Measurements from ENCODE around the gene ARHGEF38.

The ARHGEF38 gene, protein sequence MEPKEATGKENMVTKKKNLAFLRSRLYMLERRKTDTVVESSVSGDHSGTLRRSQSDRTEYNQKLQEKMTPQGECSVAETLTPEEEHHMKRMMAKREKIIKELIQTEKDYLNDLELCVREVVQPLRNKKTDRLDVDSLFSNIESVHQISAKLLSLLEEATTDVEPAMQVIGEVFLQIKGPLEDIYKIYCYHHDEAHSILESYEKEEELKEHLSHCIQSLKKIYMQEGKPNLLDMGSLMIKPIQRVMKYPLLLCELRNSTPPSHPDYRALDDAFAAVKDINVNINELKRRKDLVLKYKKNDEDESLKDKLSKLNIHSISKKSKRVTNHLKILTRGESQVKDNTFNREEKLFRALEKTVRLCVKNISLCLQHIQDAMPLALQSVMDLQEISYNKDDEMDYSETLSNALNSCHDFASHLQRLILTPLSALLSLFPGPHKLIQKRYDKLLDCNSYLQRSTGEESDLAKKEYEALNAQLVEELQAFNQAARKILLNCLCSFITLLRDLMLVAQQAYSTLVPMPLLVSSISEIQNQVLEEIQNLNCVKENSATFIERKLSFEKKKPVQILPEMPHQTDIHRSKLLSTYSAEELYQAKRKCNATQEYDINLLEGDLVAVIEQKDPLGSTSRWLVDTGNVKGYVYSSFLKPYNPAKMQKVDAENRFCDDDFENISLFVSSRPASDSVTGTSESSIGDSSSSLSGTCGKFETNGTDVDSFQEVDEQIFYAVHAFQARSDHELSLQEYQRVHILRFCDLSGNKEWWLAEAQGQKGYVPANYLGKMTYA
- total RNA-seq = 0 reads per million in 2 experiments

DNA sequence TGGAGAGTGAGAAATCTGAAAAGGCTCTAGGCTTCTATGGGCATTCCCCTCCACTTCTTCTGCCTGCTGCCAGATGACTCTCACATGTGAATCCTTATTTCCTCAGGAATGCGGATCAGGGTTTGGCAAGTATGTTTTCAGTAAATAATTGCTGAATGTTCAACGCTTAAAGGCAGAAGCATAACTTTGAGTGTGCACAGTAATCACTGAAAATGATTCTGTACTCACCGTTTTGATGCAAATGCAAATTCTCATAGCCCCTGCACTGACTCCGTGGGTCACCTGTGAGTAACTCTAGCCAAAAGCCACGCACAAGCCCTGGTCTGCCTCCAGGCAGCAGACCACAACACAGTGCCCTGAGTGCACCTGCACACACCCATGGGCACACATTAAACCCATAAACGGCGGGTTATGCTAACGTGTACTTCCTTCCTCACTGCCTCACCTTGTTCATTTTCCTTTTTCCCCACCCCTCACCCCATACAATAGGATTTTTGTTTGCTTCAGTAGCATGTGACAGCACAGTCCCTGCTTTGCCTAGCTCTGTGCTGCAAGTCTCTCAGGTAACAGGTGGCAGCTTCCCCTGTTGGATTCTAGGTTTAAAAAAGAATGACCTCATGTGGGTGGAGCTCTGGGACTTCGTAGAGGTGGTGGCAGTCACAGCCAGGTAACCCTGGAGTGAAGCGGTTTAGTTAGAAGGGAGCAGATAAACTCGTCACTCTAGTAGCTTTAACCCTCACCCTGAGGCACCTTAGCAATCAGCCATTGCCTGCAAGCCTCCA is at the start of gene ARHGEF38:
ARHGEF38 (plus strand) TSS at position 656 of the 782 bp plus-strand sequence. CDS start 146 bp downstream, outside the sequence.
- DNase-seq (ENCODE audit: low read depth) = no peak

DNA sequence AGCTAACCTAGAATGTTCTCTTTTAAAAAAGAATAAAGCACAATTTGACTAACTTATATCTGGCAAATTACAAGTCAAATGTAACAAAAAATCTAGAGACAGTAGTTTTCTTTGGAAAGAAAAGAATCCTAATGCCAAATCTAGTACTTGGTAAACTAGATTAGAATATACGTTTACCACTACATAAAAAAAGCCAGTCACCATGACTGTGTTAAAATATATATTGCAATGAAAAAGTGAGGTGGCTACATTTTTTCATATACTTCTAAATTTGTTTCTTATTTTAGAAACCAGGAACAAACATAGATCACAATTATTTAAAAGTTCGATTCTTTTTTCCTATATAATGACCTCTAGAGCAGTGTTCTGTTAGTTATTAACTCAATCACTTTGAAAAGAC is 48.9 kb upstream of the ARHGEF38 start:
- DNase-seq (ENCODE audit: low read depth) = no peak

DNA sequence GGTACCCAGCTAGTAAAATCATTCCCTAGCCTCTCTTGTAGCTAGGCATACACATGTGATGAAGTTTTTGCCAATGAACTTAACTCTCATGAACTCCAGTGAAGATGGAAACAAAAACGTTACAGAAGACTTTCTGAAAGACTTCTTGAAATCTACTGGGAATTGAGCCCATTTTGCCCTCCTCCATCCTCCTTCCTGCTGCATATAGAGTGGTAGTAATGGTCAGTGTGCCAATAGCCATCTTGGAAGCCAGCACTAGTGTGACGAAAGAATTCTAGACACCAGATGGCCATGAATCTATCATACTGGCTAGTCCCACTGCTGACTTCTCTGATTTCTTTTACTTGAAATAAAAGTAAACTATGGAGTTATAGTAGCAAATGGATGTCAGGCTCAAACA is 47.7 kb upstream of the ARHGEF38 start:
- DNase-seq (ENCODE audit: low read depth) = no peak

DNA sequence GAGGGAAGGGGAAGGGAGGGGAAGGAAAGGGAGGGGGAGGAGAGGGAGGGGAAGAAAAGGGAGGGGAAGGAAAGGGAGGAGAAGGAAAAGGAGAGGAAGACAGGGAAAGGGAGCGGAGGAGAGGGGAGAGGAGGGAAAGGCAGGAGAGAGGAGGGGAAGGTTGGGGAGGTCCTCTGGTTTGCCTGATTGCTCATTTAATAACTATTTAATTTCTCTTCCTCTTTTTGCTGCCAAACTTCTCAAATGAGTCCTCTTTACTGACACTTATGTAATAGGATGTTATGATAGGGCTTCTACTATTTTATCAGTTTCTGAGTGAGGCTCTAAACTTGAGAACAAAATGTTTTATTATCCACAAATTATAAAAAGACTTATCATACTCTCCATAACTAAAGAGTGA is 43.1 kb upstream of the ARHGEF38 start:
- no peak for DNase-seq (ENCODE audit: low read depth)

DNA sequence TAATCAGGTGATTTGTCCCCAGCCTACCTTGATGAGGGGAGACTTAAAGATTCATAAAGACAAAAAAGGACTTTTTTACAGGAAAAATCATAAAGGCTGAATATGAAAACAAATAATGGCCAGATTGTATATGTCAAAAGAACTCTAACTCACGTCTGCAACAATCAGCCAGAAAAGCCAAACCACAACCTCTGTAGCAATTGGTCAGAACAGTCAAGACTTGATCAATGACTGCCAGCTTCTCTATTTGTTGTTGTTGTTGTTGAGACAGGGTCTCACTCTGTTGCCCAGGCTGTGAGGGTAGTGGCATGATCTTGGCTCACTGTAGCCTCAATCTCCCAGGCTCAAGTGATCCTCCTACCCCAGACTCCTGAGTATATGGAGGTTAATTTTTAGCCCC is 42.7 kb upstream of the ARHGEF38 start:
- no peak for DNase-seq (ENCODE audit: low read depth)

DNA sequence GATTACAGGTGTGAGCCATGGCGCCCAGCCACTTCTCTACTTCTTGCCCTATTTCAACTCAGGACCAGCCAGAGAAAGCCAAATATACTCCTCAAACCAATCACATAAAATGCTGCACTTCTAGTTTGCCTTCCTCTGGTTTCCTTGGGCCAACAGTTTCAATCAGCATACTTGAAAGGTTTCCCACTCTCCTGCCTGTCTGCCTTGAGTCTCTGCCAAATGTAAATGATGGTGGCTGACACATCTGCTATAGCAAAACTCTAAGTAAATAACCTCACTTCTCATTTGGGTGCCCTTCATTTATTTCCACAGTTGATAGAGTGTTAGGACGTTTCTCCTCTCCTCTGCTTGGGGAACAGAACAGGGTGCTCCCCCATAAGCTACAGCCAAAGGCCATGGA is 42.2 kb upstream of the ARHGEF38 start:
- DNase-seq (ENCODE audit: low read depth) = no peak

DNA sequence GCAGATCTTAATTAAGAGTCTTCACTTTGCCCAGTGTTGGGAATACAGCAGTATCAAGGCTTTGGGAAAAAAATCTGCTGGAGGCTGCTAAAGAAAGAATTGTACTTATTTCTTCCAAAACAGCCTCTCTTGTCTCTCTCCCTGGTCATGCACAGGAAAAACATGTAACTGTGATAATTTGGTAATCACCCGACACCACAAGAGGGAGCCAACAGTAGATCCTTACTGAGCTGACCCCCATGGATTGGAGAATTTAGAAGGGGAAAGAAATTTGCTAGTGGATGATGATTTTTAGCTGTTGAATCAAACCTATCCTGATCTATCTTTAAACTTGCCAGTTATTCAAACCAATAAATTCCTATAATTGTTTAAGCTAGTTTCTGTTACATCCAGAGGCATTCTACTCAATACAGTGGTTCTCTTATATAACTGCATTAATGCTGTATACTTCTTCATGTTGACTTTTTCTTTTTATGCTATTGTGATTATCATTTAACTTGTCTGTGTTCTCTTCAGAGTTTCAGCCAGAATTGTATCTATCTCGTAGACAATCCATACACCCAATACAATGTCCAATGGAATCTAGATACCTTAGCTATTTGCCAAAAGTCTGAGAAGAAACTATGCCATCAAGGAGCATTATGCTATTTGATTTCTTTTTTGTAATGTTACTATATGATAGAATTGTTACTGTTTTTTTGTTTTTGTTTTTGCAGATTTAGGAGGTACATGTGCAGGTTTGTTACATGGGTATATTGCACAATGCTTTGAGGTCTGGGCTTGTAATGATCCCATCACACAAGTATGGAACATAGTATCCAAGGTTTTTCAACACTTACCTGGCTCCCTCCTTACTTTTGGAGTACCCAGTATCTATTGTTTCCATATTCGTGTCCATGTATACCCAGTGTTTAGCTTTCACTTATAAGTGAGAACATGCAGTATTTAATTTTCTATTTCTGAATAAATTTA is 31.3 kb upstream of the ARHGEF38 start:
- DNase-seq (ENCODE audit: low read depth) = no peak

DNA sequence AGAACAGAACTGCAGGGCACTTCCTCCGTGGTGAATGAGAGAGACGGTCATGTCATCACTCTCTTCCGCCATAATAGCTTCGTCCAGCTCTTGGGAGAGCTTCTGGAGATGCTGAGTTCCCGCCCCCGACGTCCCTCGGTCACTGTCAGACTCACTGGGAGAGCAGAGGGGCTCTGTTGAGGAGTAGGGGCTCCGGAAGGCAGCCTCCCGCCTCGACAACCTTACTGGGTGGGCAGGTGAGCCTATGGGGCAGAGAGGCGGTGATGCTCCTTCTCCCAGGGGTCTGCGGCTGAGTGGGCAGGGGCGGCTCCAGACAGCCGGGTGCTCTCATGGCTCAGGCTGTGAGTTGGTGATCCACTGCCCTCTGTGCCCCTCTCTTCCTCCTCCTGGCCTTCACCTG is 25.8 kb upstream of the ARHGEF38 start:
- no peak for DNase-seq (ENCODE audit: low read depth)

DNA sequence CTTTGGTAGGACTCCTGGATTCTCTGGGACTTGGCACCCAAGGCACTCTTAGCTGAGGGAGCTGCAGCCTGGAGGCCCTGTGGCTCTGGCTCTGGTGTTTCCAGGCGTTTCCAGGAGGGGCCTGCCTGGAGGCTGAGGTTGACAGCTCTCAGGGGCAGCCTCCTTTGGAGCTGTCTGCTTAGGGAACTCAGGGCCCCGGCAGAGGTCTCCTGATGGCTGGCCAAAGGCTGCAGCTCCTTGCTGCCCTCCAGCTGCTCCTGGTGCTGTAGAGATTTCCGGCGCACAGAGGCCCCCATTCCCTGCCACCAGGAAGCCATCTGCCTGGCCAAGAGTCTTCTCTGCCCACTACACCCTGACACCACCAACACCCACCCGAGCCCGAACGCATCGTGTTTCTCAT is 25.3 kb upstream of the ARHGEF38 start:
- DNase-seq (ENCODE audit: low read depth) = no peak

DNA sequence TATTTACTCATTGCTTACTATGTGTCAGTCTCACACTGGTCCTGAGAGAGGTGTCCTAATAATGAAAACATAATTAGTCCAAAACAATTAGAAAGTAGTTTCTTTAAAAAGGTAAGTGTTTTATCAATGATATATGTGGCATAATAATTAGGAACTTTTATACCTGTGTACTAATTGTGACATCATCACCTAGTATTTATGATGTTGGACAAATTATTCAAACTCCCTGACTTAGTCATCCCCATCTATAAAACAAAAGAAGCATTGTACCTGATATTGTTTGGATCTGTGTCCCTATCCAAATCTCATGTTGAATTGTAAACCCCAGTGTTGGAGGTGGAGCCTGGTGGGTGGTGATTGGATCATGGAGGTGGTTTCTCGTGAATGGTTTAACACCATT is 15.8 kb upstream of the ARHGEF38 start:
- DNase-seq (ENCODE audit: low read depth) = no peak

DNA sequence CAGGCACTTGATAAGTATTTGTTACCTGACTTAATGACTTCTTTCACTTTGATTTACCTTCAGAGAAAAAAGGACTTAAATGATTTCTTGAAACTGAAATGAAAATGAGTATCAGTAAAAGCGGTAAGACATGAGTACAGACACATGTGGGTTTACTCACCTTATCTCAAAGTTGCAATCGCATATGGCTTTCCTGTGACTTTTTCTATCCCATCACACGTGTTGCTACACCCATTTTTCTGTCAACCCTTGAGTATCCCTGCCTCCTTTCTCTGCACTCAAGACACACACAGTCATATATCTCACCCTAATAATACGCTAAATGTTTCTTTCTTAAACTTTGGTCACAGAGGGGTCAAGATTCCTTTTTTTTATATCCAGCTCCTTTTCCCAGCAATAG is 11.0 kb upstream of the ARHGEF38 start:
- DNase-seq (ENCODE audit: low read depth) = no peak

DNA sequence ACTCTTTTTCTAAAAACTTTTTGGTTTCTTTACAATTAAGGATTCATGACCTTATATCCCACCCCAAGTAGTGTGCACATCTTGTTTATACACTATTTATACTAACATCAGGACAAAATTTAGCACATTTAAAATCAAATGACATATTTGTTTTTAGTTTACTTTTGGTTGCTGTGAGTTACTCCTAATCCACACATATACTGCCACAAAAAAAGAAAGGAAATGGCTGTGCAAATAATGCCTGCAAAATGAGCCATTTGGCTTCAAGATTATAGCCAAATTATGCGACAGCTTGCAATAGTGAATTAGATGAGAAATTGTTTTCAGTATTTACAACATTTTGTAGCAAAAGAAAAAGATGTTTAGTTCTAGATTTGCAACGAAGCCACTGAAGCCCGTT is 10.4 kb upstream of the ARHGEF38 start:
- no peak for DNase-seq (ENCODE audit: low read depth)

DNA sequence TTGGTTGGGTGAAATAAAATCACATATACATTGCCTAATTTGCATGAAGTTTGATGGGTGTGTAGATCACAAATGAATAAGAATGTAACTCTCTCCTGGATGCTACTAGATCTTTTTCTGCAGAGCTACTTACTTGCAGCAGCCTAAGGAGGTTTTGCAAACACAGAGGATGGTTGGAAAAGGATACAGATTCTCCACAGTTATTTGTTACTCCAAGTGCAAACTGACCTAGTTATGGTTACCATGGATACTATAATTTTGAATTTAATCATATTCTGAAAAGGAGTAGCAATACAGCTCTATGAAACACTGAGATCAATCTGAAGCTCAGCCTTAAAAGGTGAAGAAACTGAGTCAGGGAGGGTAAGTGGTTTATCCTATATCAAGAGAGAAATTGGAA is 9.1 kb upstream of the ARHGEF38 start:
- no peak for DNase-seq (ENCODE audit: low read depth)

DNA sequence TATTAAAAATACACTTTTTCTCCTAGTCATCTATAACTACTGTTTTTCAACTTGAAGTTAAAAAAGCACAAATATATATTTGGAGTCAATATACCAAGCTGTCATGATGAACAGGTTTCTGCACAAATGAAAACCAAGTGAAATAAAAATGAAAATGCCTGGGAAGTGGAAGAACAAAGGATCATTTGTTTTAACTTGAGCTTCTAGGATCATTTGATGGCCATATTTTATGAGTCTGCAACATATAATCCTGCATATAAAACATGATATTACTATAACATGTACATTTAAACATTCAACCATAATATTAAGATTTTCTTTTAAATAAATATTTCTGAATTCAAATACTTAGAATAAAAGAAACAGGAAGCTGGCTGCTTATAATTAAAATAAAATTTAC is 8.5 kb upstream of the ARHGEF38 start:
- DNase-seq (ENCODE audit: low read depth) = no peak

DNA sequence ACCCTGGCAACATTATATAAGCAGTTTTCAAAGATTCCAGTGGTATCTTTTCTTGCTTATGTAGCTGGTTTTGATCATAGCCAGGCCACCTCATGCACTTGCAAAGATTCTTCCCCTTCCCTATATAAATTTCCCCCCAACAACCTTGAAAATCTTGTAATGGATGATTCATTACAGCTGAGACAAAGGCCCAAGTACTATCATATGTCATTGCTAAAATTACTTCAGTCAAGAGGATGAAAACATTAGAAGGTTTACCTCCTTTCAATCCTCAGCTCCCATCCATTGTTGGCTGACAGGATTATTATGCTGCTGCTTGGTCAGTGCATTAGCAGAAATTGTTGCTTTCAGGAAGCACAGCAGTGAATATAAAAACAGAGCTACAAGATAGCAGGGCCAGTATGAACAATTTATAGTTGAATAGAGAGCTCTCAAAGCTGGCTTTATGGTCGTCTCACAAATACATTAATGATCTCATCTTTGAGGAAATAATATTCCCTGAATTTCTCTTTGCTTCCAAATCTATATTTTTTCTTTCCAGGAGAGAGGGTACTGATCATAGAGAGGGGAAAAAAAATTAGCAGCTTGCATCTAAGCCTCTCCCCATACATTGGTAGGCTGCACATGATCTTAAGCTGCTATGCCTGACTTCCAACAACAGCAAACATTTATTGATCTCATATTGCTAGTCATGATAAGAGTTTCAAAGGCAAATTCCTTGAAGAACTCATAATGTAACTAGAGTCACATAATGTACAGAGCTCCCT is 7.7 kb upstream of the ARHGEF38 start:
- no peak for DNase-seq (ENCODE audit: low read depth)

DNA sequence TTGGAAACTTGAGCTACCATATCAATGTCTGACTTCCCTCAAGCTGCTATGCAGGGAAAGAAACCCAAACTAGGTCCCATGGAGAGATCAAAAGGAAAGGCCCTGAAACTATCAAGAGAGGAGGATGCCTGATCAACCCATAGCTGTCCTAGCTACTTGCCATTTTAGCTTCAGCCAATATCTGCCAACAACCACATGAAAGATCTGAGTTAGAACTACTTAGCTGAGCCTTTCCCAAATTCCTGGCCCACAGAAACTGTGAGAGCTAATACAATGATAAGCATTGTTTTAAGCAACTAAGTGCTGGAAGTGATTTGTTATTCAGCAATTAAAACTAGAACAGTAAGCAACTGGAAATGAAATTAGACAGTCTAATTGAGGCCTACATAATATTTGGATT is 6.3 kb upstream of the ARHGEF38 start:
- DNase-seq (ENCODE audit: low read depth) = no peak

DNA sequence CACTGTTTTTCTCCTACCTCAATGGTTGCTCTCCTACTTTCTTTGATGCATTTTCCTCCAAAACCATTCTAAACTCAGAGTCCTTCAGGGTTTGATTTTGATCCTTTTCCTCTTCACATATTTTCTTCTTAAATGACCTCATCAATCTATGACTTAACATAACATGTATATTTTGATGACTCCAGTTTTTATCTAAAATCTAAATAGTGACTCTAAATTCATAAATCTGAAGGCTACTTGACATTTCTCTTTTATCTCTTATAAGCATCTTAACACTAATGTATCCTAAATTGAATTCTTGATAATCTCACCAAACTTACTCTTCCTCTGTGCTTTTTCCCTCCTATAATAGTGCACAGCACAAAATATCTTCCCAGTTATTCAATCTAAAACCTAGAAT is 4.7 kb upstream of the ARHGEF38 start:
- DNase-seq (ENCODE audit: low read depth) = no peak

DNA sequence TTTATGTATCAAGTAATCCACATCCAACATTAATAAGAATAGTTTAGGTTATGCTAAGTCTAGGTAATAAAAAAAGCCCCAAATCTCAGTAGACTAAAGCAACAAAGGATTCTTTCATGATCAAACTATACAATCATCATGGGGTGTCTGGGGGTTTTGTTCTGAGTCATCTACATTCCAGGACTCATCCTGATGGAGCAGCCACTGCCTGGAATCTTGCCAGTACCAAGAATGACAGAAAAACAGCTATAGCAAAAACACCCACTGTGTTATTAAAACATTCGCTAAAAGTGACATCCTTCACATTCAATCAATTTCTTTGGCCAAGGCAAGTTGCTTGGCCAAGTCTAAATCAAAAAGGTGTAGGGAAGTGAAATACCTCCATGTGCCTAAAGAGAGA is 3.9 kb upstream of the ARHGEF38 start:
- no peak for DNase-seq (ENCODE audit: low read depth)

DNA sequence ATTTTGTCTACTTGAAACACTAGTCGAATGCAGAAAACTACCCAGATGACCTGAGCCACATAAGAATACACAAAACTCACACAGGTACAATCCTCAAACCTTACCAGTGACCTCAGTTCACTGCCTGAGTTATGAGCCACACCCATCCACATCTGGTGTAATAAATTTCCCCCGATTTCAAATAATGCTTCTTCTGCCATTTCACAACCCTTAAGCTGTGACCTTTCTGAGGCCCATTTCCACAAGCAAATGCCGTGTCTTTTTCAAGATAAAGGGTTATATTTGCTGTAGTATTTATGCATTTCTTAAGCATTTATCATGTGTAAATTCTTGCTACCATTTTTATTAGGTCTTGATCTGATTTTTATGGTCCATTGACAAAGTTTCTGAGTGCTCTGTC is 1.8 kb upstream of the ARHGEF38 start:
- no peak for DNase-seq (ENCODE audit: low read depth)

DNA sequence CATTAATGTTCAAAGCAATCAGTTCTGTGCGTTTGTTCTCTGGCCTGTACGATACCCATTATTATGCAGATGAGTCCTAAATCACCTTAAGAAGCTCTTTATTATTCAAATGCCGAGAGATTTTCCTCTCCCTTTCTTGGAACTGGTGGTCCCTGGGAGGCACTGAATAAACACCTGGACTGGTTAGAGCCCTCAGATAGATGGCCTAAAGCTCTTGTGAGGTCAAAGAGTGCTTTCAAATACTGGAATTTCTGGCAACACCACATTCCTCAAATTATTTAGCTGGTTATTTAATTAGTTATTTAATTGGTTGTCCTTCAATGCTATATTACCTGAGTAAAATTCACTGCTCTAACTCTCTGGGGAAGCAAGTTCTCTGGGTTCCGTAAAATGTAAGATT is 3.0 kb downstream of the ARHGEF38 start:
- DNase-seq (ENCODE audit: low read depth) = no peak

DNA sequence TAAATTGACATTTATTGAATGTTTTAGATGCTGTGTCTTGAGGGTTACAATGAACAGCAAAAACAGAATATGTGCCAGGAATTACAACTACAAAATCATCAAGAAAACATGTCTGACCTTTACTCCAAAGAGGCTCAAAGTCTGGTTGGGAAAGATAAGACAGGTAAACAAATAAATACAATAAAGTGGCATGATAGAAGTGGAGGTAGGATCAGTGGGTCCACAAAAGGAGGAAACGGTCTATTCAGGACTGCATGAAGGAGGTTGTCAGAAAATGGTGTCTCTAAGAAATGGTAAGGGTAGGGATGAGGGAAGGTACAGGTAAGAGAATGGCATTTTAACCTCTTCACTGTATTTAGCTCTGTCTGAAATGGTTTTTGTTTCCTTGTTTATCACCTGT is 3.8 kb downstream of the ARHGEF38 start:
- DNase-seq (ENCODE audit: low read depth) = no peak

All from T follicular helper cell (primary cell).